ENCODE results near the gene LRRC4C. TPM values are rescaled to one million over a fixed set of nuclear protein-coding genes. Genes with fewer than 3 reads are reported as not detected.

LRRC4C gene
- total RNA-seq, 1 experiment from 2014 or later = 0.15 TPM

GRCh38 chr11:41102471-41102870, 357.0 kb downstream of the LRRC4C start:
- no peaks in the 10 kb centered on the region for H3K9me3 ChIP-seq (ENCODE audit: control insufficient read depth, insufficient read depth, low read depth, low read length)
- H3K27ac ChIP-seq (ENCODE audit: low read length) = no peak overlapping the region
- ChIA-PET CTCF (no interaction called here), POLR2A (no interaction called here)
- no peak for DNase-seq (ENCODE audit: low read depth, low spot score)
- no peaks in the 10 kb centered on the region for H3K27me3 ChIP-seq (ENCODE audit: control insufficient read depth, insufficient read depth, low read length)
- no peak for ATAC-seq
- BruUV-seq (replicated peaks) = no TSS peak
- TF ChIP-seq POLR2AphosphoS5 (IDR thresholded peaks at IDR 0.05; ENCODE audit: low read depth, low read length) (no peak), TCF7L2 (IDR thresholded peaks at IDR 0.05; ENCODE audit: low read depth, low read length) (no peak), SIN3A (IDR thresholded peaks at IDR 0.05; ENCODE audit: borderline replicate concordance, insufficient read depth, low read depth, low read length) (no peak), REST (IDR thresholded peaks at IDR 0.05; ENCODE audit: insufficient read depth in 1 of 2, low read depth in 2 of 2, low read length in 1 of 2) (no peak), CTCF (IDR thresholded peaks at IDR 0.05) (no peak)
- H3K4me1 ChIP-seq (ENCODE audit: control insufficient read depth, insufficient read depth, low read length) = no peaks in the 10 kb centered on the region
- in situ Hi-C loops (cut with HindIII; ENCODE audit: low pct_unique_long_range_greater_than_20kb, low sequenced_read_pairs) (no loop called here), intact Hi-C loops (cut with micrococcal nuclease; ENCODE audit: unreplicated experiment) (no loop called here)
- no peaks in the 10 kb centered on the region for H3K36me3 ChIP-seq (ENCODE audit: control insufficient read depth, insufficient read depth, low read length)
- H3K4me3 ChIP-seq (ENCODE audit: low read depth in 2 of 2, low read length in 2 of 2) = no peak overlapping the region

GRCh38 chr11:41099654-41100053, 359.8 kb downstream of the LRRC4C start:
- no peak overlapping the region for H3K4me3 ChIP-seq (ENCODE audit: low read depth in 2 of 2, low read length in 2 of 2)
- H3K27ac ChIP-seq (ENCODE audit: low read length) = no peak overlapping the region
- ChIA-PET CTCF (no interaction called here), POLR2A (no interaction called here)
- H3K9me3 ChIP-seq (ENCODE audit: control insufficient read depth, insufficient read depth, low read depth, low read length) = no peaks in the 10 kb centered on the region
- H3K27me3 ChIP-seq (ENCODE audit: control insufficient read depth, insufficient read depth, low read length) = no peaks in the 10 kb centered on the region
- H3K36me3 ChIP-seq (ENCODE audit: control insufficient read depth, insufficient read depth, low read length) = no peaks in the 10 kb centered on the region
- DNase-seq (ENCODE audit: low read depth, low spot score) = no peak
- TF ChIP-seq POLR2AphosphoS5 (IDR thresholded peaks at IDR 0.05; ENCODE audit: low read depth, low read length) (no peak), SIN3A (IDR thresholded peaks at IDR 0.05; ENCODE audit: borderline replicate concordance, insufficient read depth, low read depth, low read length) (no peak), CTCF (IDR thresholded peaks at IDR 0.05) (no peak), TCF7L2 (IDR thresholded peaks at IDR 0.05; ENCODE audit: low read depth, low read length) (no peak), REST (IDR thresholded peaks at IDR 0.05; ENCODE audit: insufficient read depth in 1 of 2, low read depth in 2 of 2, low read length in 1 of 2) (no peak)
- no peaks in the 10 kb centered on the region for H3K4me1 ChIP-seq (ENCODE audit: control insufficient read depth, insufficient read depth, low read length)
- ATAC-seq = no peak
- in situ Hi-C loops (cut with HindIII; ENCODE audit: low pct_unique_long_range_greater_than_20kb, low sequenced_read_pairs) (no loop called here), intact Hi-C loops (cut with micrococcal nuclease; ENCODE audit: unreplicated experiment) (no loop called here)
- no TSS peak for BruUV-seq (replicated peaks)

All from Panc1 (cell line).